Cardiac muscle cell (in vitro differentiated cells and primary cell): ENCODE measurements around the gene LRRC41. TPM values are rescaled to one million over a fixed set of nuclear protein-coding genes. Genes with fewer than 3 reads are reported as not detected.
"Not testable (repeated sequence)": the region's sequence is repeated elsewhere in the genome, so short reads cannot be mapped to it uniquely, and the experiment has no call there.

Experiments
- DNase-seq, 2 donors: peaks; one replicate each; pipeline versions ENCODE4 v3.0.0 to v3.0.0-alpha.2; 2010 to 2017; ENCODE audit warnings: low read depth in 1 of 2, low spot score in 1 of 2
- H3K27ac ChIP-seq: fragments of 200-600 bp; sonication (generic); 2 replicates; pipeline ENCODE4 v1.5.1; 2016
- H3K27me3 ChIP-seq: fragments of 200-600 bp; sonication (generic); 2 replicates; pipeline ENCODE4 v1.6.0; 2016; ENCODE audit warnings: control low read depth
- H3K36me3 ChIP-seq: fragments of 200-600 bp; sonication (generic); 2 replicates; pipeline ENCODE4 v1.5.1; 2016; ENCODE audit warnings: control low read depth
- H3K4me1 ChIP-seq: fragments of 200-600 bp; sonication (generic); 2 replicates; pipeline ENCODE4 v1.8.1; 2017; ENCODE audit warnings: low read depth, mild to moderate bottlenecking, mixed run types
- H3K4me3 ChIP-seq: fragments of 200-600 bp; sonication (generic); 2 replicates; pipeline ENCODE4 v1.5.1; 2016; ENCODE audit warnings: mild to moderate bottlenecking
- H3K9me3 ChIP-seq: fragments of 200-600 bp; sonication (generic); 2 replicates; pipeline ENCODE4 v1.5.1; 2017; ENCODE audit warnings: low read depth, mild to moderate bottlenecking, control low read depth
- polyA plus RNA-seq: library from polyadenylated mRNA; unstranded; fragments of >200 nt; fragmentation: Nextera tagmentation; extraction: Ambion mirVana; gene quantifications from 2 replicates; pipeline ENCODE4 v1.2.1, GENCODE V29; 2016
- total RNA-seq: library from RNA; depleted of rRNA; stranded (reverse); fragments of >200 nt; gene quantifications from 2 replicates; pipeline ENCODE4 v1.2.3, GENCODE V29; 2016
- TF ChIP-seq, protein P1 (sequence below): IDR thresholded peaks from 2 replicates; pipeline ENCODE4 v1.5.1; 2012; ENCODE audit warnings: low read depth, mild to moderate bottlenecking, low read length

The LRRC41 gene
- total and polyA plus RNA-seq, 2 experiments from 2014 or later, result 130 to 151 TPM

DNA sequence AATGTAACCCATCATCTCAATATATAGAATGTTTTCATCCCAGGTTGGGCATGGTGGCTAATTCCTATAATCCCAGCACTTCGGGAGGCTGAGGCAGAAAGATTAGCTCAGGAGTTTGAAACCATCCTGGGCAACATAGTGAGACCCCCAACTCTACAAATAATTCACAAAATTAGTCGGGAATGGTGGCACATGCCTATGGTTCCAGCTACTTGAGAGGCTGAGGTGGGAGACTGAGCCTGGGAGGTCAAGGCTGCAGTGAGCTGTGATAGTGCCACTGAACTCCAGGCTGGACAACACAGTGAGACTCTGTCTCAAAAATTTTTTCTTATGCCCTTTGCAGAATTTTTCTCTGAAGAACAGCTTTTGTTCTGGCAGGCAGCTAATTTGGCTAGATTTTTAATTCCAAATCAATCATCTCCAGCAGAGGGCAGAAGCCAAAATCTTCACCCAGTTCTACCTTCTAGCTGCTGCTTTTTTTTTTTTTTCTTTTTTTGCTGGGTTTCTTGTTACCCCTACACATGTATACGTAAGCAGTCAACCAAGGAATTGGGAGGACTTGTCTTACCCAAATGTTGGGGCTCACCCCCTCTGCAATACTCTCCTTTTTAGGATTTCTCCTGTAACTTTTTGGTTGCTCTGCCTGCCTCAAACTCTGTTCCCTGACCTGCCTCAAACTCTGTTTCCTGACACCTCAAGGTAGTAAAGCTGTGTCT is 58.6 kb downstream of the LRRC41 start:
- H3K36me3 ChIP-seq, result no peaks in the 10 kb centered on the region
- H3K4me1 ChIP-seq, result no peaks in the 10 kb centered on the region
- H3K27ac ChIP-seq, result no peak overlapping the region
- H3K4me3 ChIP-seq, result no peak overlapping the region
- peak; percentile 20 to 39 for DNase-seq
- no peaks in the 10 kb centered on the region for H3K27me3 ChIP-seq
- no peaks in the 10 kb centered on the region for H3K9me3 ChIP-seq
- TF ChIP-seq, protein P1, sequence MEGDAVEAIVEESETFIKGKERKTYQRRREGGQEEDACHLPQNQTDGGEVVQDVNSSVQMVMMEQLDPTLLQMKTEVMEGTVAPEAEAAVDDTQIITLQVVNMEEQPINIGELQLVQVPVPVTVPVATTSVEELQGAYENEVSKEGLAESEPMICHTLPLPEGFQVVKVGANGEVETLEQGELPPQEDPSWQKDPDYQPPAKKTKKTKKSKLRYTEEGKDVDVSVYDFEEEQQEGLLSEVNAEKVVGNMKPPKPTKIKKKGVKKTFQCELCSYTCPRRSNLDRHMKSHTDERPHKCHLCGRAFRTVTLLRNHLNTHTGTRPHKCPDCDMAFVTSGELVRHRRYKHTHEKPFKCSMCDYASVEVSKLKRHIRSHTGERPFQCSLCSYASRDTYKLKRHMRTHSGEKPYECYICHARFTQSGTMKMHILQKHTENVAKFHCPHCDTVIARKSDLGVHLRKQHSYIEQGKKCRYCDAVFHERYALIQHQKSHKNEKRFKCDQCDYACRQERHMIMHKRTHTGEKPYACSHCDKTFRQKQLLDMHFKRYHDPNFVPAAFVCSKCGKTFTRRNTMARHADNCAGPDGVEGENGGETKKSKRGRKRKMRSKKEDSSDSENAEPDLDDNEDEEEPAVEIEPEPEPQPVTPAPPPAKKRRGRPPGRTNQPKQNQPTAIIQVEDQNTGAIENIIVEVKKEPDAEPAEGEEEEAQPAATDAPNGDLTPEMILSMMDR, result peak; percentile 30

DNA sequence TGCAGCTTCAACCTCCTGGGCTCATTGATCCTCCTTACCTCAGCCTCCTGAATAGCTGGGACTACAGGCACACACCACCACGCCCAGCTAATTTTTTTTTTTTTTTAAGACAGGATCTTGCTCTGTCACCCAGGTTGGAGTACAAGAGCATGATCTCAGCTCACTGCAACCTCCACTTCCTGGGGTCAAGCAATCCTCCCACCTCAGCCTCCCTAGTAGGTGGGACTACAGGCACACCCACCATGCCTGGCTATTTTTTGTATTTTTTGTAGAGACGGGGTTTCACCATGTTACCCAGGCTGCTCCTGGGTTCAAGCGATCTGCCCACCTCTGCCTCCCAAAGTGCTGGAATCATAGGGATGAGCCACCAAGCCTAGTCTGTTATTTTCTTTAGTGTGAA is 59.6 kb downstream of the LRRC41 start:
- H3K36me3 ChIP-seq, H3K27ac ChIP-seq, H3K4me1 ChIP-seq, H3K27me3 ChIP-seq, H3K9me3 ChIP-seq, DNase-seq, H3K4me3 ChIP-seq: not testable (repeated sequence)

DNA sequence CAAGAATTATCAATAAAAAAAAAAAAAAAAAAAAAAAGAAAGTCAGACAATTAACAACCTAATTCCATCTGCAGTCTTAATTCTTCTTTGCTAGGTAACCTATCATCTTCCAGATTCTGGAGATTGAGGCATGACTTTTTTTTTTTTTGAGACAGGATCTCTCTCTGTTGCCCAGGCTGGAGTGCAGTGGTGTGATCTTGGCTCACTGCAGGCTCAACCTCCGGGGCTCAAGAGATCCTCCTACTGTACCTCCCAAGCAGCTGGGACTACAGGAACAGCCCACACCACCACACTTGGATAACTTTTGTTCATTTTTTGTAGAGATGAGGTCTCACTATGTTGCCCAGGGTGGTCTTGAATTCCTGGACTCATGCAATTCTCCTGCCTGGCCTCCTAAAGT is 60.5 kb downstream of the LRRC41 start:
- Histone ChIP-seq H3K4me3 (no peak overlapping the region), H3K9me3 (no peaks in the 10 kb centered on the region), H3K27ac (no peak overlapping the region), H3K27me3 (no peaks in the 10 kb centered on the region), H3K36me3 (no peaks in the 10 kb centered on the region), H3K4me1 (no peaks in the 10 kb centered on the region)
- TF ChIP-seq, protein P1, result no peak
- no peak for DNase-seq

DNA sequence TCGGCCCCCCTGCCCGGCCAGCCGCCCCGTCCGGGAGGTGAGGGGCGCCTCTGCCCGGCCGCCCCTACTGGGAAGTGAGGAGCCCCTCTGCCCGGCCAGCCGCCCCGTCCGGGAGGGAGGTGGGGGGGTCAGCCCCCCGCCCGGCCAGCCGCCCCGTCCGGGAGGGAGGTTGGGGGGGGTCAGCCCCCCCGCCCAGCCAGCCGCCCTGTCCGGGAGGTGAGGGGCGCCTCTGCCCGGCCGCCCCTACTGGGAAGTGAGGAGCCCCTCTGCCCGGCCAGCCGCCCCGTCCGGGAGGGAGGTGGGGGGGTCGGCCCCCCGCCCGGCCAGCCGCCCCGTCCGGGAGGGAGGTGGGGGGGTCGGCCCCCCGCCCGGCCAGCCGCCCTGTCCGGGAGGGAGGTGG is 61.7 kb downstream of the LRRC41 start:
- H3K27ac ChIP-seq, H3K4me1 ChIP-seq, H3K36me3 ChIP-seq, H3K27me3 ChIP-seq, H3K9me3 ChIP-seq, H3K4me3 ChIP-seq, DNase-seq: not testable (repeated sequence)

DNA sequence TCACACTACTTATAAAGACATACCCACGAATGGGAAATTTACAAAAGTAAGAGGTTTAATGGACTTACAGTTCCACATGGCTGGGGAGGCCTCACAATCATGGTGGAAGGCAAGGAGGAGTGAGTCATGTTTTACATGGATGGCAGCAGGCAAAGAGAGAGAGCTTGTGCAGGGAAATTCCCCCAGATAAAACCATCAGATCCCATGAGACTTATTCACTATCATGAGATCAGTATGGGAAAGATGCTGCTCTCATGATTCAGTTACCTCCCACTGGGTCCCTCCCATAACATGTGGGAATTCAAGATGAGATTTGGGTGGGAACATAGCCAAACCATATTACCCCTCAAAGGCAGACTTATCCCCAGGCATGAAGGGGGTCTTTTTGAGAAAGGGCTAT is 64.6 kb downstream of the LRRC41 start:
- not testable (repeated sequence) for H3K9me3 ChIP-seq, H3K27ac ChIP-seq, H3K36me3 ChIP-seq, H3K4me1 ChIP-seq, H3K27me3 ChIP-seq, H3K4me3 ChIP-seq
- peak in 1 of 2 donors; percentile 43 for DNase-seq

DNA sequence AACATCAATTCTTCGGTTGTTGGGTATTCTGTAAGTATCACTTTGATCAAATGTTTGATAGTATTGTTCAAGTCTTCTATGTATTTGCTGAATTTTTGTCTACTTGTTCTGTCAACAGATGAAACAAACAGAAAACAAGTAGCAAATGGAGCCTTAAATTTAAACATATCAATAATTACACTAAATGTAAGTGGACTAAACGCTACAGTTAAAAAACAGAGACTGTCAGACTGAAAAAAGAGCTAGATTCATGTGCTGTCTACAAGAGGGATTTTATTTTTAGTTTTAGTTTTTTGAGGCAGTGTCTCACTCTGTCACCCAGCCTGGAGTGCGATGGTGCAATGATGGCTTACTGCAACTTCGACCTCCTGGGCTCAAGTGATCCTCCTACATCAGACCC is 66.5 kb downstream of the LRRC41 start:
- H3K4me1 ChIP-seq, result no peaks in the 10 kb centered on the region
- no peaks in the 10 kb centered on the region for H3K9me3 ChIP-seq
- H3K36me3 ChIP-seq, result no peaks in the 10 kb centered on the region
- no peak overlapping the region for H3K27ac ChIP-seq
- no peak for DNase-seq
- H3K4me3 ChIP-seq, result no peak overlapping the region
- TF ChIP-seq, protein P1, result no peak
- H3K27me3 ChIP-seq, result no peaks in the 10 kb centered on the region

DNA sequence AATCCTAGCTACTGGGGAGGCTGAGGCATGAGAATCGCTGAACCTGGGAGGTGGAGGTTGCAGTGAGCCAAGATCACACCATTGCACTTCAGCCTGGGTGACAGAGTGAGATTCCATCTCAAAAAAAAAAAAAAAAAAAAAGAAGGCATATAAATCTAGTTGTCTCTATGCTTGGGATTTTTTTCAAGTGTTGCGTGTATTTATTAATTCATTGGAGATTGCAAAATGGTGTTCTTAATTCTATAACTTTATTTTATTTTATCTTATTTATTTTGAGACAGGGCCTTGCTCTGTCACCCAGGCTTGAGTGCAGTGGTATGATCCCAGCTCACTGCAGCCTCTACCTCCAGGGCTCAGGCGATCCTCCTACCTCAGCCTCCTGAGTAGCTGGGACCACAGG is 72.2 kb downstream of the LRRC41 start:
- not testable (repeated sequence) for H3K4me3 ChIP-seq, H3K27me3 ChIP-seq, DNase-seq, H3K36me3 ChIP-seq, H3K9me3 ChIP-seq, H3K27ac ChIP-seq, H3K4me1 ChIP-seq

Other genes with a start within 250 kb of the LRRC41 start
- 6.4 and 9.0 TPM in 2 replicates for gene PIK3R3, start 171.0 kb downstream of the LRRC41 start, total RNA-seq
- 6.2 and 11.5 TPM in 2 replicates for gene PIK3R3, start 171.0 kb downstream of the LRRC41 start, polyA plus RNA-seq
- gene TSPAN1, start 128.5 kb downstream of the LRRC41 start, total RNA-seq, result not detected in 2 replicates
- gene TSPAN1, start 128.5 kb downstream of the LRRC41 start, polyA plus RNA-seq, result not detected in 2 replicates
- not detected in 2 replicates for gene P3R3URF, start 127.1 kb downstream of the LRRC41 start, total RNA-seq
- gene P3R3URF, start 127.1 kb downstream of the LRRC41 start, polyA plus RNA-seq, result not detected in 2 replicates
- gene POMGNT1, start 105.2 kb downstream of the LRRC41 start, total RNA-seq, result 105 and 125 TPM in 2 replicates
- 128 and 147 TPM in 2 replicates for gene POMGNT1, start 105.2 kb downstream of the LRRC41 start, polyA plus RNA-seq
- 11.7 and 19.5 TPM in 2 replicates for gene LURAP1, start 100.3 kb downstream of the LRRC41 start, total RNA-seq
- 6.0 and 7.2 TPM in 2 replicates for gene LURAP1, start 100.3 kb downstream of the LRRC41 start, polyA plus RNA-seq
- gene RAD54L, start 55.9 kb downstream of the LRRC41 start, total RNA-seq, result 2.5 and 3.3 TPM in 2 replicates
- 5.9 and 13.6 TPM in 2 replicates for gene RAD54L, start 55.9 kb downstream of the LRRC41 start, polyA plus RNA-seq
- gene UQCRH, start 82 bp upstream of the LRRC41 start, total RNA-seq, result 597 and 948 TPM in 2 replicates
- 517 and 698 TPM in 2 replicates for gene UQCRH, start 82 bp upstream of the LRRC41 start, polyA plus RNA-seq
- 9.5 and 10.8 TPM in 2 replicates for gene NSUN4, start 37.2 kb upstream of the LRRC41 start, total RNA-seq
- gene NSUN4, start 37.2 kb upstream of the LRRC41 start, polyA plus RNA-seq, result 15.1 and 16.1 TPM in 2 replicates
- 12.4 and 21.0 TPM in 2 replicates for gene FAAH, start 90.7 kb upstream of the LRRC41 start, total RNA-seq
- gene FAAH, start 90.7 kb upstream of the LRRC41 start, polyA plus RNA-seq, result 18.7 and 20.2 TPM in 2 replicates
- not detected in 2 replicates for gene DMBX1, start 186.2 kb upstream of the LRRC41 start, total RNA-seq
- gene DMBX1, start 186.2 kb upstream of the LRRC41 start, polyA plus RNA-seq, result not detected in 2 replicates
- not detected in 2 replicates for gene KNCN, start 248.0 kb upstream of the LRRC41 start, total RNA-seq
- not detected in 2 replicates for gene KNCN, start 248.0 kb upstream of the LRRC41 start, polyA plus RNA-seq